B cell (primary cell): ENCODE data around the gene DDX28. TPM values are rescaled to one million over a fixed set of nuclear protein-coding genes. Genes with fewer than 3 reads are reported as not detected.
A peak's percentile ranks its signal among the peaks of the same experiment; 100 is the strongest.

Experiments
- ATAC-seq: fragments of 200-7000 bp; cut with Tn5 transposase; one replicate; pipeline ENCODE4 v1.10.0; 2021; ENCODE audit warnings: low read depth, mild to moderate bottlenecking, moderate number of reproducible peaks, moderate library complexity
- CTCF ChIA-PET: fragments of 350-600 bp; sonication (Branson Sonifier 250); formaldehyde crosslinking; loops from one replicate; lab custom pipeline; 2021; ENCODE audit warnings: antibody characterized with exemption, inconsistent platforms; lab: Charles Lee
- POLR2A ChIA-PET: fragments of 350-600 bp; sonication (Branson Sonifier 250); formaldehyde crosslinking; loops from one replicate; lab custom pipeline; 2021; ENCODE audit warnings: antibody characterized with exemption; lab: Charles Lee
- DNase-seq: peaks from one replicate; pipeline ENCODE4 v3.0.0; 2013
- H2AFZ ChIP-seq: 2 replicates; pipeline ENCODE4 v1.6.1; 2012; ENCODE audit warnings: mild to moderate bottlenecking, low read depth, low read length; ENCODE audit not compliant: insufficient read depth, poor library complexity, severe bottlenecking
- H3K27ac ChIP-seq, 2 donors: 1 replicate in 1 of 2; 2 replicates in 1 of 2; pipeline ENCODE4 v1.5.1; 2012 to 2013; ENCODE audit warnings: low read length in 2 of 2, mild to moderate bottlenecking in 2 of 2, moderate library complexity in 1 of 2
- H3K27me3 ChIP-seq, 4 experiments: fragments of 200-600 bp in 1 of 4; sonication (generic) in 1 of 4; replicated peaks in 1 of 4; 1 replicate in 2 of 4; 2 replicates in 2 of 4; pipeline versions ENCODE4 v1.6.1 to v1.7.0; 2013 to 2016; ENCODE audit warnings: low read length in 3 of 4, mild to moderate bottlenecking in 2 of 4, mixed read lengths in 1 of 4, moderate library complexity in 1 of 4; ENCODE audit not compliant: insufficient read depth in 4 of 4, control insufficient read depth in 3 of 4; ENCODE audit errors: control extremely low read depth in 1 of 4
- H3K36me3 ChIP-seq, 2 experiments: replicated peaks in 1 of 2; 1 replicate in 1 of 2; 2 replicates in 1 of 2; pipeline versions ENCODE4 v1.6.1 to v1.7.1; 2013; ENCODE audit warnings: low read length in 1 of 2; ENCODE audit not compliant: insufficient read depth in 2 of 2, control insufficient read depth in 1 of 2; ENCODE audit errors: control extremely low read depth in 1 of 2, extremely low read depth in 1 of 2
- H3K4me1 ChIP-seq, 2 donors: fragments of 200-600 bp in 1 of 2; sonication (generic) in 1 of 2; 1 replicate in 1 of 2; 2 replicates in 1 of 2; pipeline versions ENCODE4 v1.5.1 to v1.6.1; 2013 to 2017; ENCODE audit warnings: low read length in 2 of 2; ENCODE audit not compliant: control insufficient read depth in 2 of 2, insufficient read depth in 2 of 2
- H3K4me2 ChIP-seq: replicated peaks from 2 replicates; pipeline ENCODE3; 2012; ENCODE audit warnings: mild to moderate bottlenecking, low read depth, low read length; ENCODE audit not compliant: poor library complexity, severe bottlenecking
- H3K4me3 ChIP-seq, 5 experiments: fragments of 200-600 bp in 1 of 5; sonication (generic) in 1 of 5; 1 replicate in 3 of 5; 2 replicates in 2 of 5; pipeline versions ENCODE4 v1.5.1 to v1.7.0; 2011 to 2016; ENCODE audit warnings: low read length in 4 of 5, mild to moderate bottlenecking in 4 of 5, low read depth in 2 of 5, control low read depth in 1 of 5, moderate library complexity in 1 of 5; ENCODE audit not compliant: insufficient read depth in 1 of 5; ENCODE audit errors: control extremely low read depth in 1 of 5, extremely low read depth in 1 of 5
- H3K79me2 ChIP-seq: fragments of 200-600 bp; sonication (generic); one replicate; pipeline ENCODE4 v1.6.0; 2016; ENCODE audit warnings: low read length; ENCODE audit not compliant: control insufficient read depth, insufficient read depth
- H3K9ac ChIP-seq: fragments of 200-600 bp; sonication (generic); 2 replicates; pipeline ENCODE4 v1.6.1; 2017; ENCODE audit warnings: mild to moderate bottlenecking, low read length, moderate library complexity
- H3K9me3 ChIP-seq, 3 donors: one replicate each; pipeline versions ENCODE4 v1.6.1 to v1.7.1; 2013; ENCODE audit warnings: low read length in 2 of 3; ENCODE audit not compliant: control insufficient read depth in 2 of 3, insufficient read depth in 1 of 3; ENCODE audit errors: control extremely low read depth in 1 of 3
- H4K20me1 ChIP-seq: 2 replicates; pipeline ENCODE4 v1.6.0; 2012; ENCODE audit warnings: mild to moderate bottlenecking, low read length; ENCODE audit not compliant: insufficient read depth, control insufficient read depth, poor library complexity, severe bottlenecking
- H3K27ac Mint-ChIP-seq: one replicate; pipeline ENCODE4 v1.8.0; 2021; ENCODE audit warnings: mixed read lengths
- H3K27me3 Mint-ChIP-seq: one replicate; pipeline ENCODE4 v1.8.0; 2021; ENCODE audit warnings: mixed read lengths
- H3K4me1 Mint-ChIP-seq: one replicate; pipeline ENCODE4 v1.8.0; 2021; ENCODE audit warnings: mixed read lengths
- H3K4me3 Mint-ChIP-seq: one replicate; pipeline ENCODE4 v1.8.0; 2021; ENCODE audit warnings: mixed read lengths
- H3K9me3 Mint-ChIP-seq: one replicate; pipeline ENCODE4 v1.8.0; 2022; ENCODE audit warnings: mixed read lengths; ENCODE audit not compliant: insufficient read depth
- CTCF ChIP-seq: fragments of 200-600 bp; IDR thresholded peaks from one replicate; pipeline ENCODE4 v1.8.0; 2022; ENCODE audit warnings: antibody characterized with exemption, mild to moderate bottlenecking
- EZH2 ChIP-seq: IDR thresholded peaks from 2 replicates; pipeline ENCODE4 v1.6.1; 2012; ENCODE audit warnings: borderline replicate concordance, low read depth, mild to moderate bottlenecking, moderate library complexity, low read length; ENCODE audit not compliant: insufficient read depth, poor library complexity, severe bottlenecking
- WGBS: methylation state at CpG from one replicate; pipeline ENCODE4 v1.1.5; 2013; ENCODE audit warnings: missing lambda C conversion rate; ENCODE audit not compliant: insufficient coverage; 5-methylcytosine and 5-hydroxymethylcytosine counted together
- intact Hi-C: fragments of 100-400 bp; cut with micrococcal nuclease; formaldehyde crosslinking; loops from one replicate; pipeline ENCODE4 v1.10.0; 2022
- polyA plus RNA-seq: library from polyadenylated mRNA; depleted of rRNA; stranded (reverse); fragments of >200 nt; gene quantifications from 2 replicates; pipeline ENCODE4 v1.2.3, GENCODE V29; 2012
- total RNA-seq, 2 donors: library from RNA; stranded (reverse); fragments of 120-200 nt in 1 of 2; gene quantifications; 1 replicate in 1 of 2; 2 replicates in 1 of 2; pipeline versions ENCODE4 v1.2.3 to v1.2.4, GENCODE V29; 2013 to 2022

The DDX28 gene
- total and polyA plus RNA-seq, 2 donors (not counting 1 experiment from before 2014, with no cell fraction given): 8.0 to 20.2 TPM

GRCh38 chr16:67987460-67988160 lies 35.4 kb downstream of the DDX28 start:
- H3K4me1 ChIP-seq: peaks cover 25 to 38% of the 10 kb centered on the region in 2 donors
- CTCF ChIA-PET: interaction anchor here (1.1 to 28.7 kb wide), 3 partner anchors 8 to 54 kb away, joined by 3 to 320 read pairs (median 4); no protein-coding TSS in a partner anchor
- ATAC-seq: no peak
- intact Hi-C loops: no loop called here
- WGBS: 95% methylated on average over 11 of the region's 11 CpGs
- H3K9me3 ChIP-seq: no peaks in the 10 kb centered on the region
- no peak overlapping the region for H3K27ac ChIP-seq
- H3K4me3 ChIP-seq: no peak overlapping the region
- H3K36me3 ChIP-seq: peaks cover 0 to 16% of the 10 kb centered on the region in 2 experiments
- Mint-ChIP-seq H3K4me1 (peaks cover 59% of the 10 kb centered on the region), H3K27ac (peak overlapping the region; percentile 73), H3K9me3 (no peaks in the 10 kb centered on the region), H3K27me3 (no peaks in the 10 kb centered on the region), H3K4me3 (no peak overlapping the region)
- H3K27me3 ChIP-seq: no peaks in the 10 kb centered on the region
- TF ChIP-seq EZH2 (no peak), CTCF (no peak)
- peaks cover 5% of the 10 kb centered on the region for H4K20me1 ChIP-seq
- no peak overlapping the region for H3K9ac ChIP-seq
- H3K4me2 ChIP-seq: no peak overlapping the region
- H2AFZ ChIP-seq: no peak overlapping the region
- POLR2A ChIA-PET: no interaction called here
- H3K79me2 ChIP-seq: peaks cover 26% of the 10 kb centered on the region
- DNase-seq: no peak

- Histone ChIP-seq H2AFZ (no peak overlapping the region), H3K79me2 (peaks cover 20% of the 10 kb centered on the region), H3K27ac (no peak overlapping the region), H3K4me3 (no peak overlapping the region), H3K27me3 (no peaks in the 10 kb centered on the region), H3K9ac (no peak overlapping the region), H3K36me3 (peaks cover 0 to 12% of the 10 kb centered on the region in 2 experiments), H3K4me2 (no peak overlapping the region), H4K20me1 (no peaks in the 10 kb centered on the region), H3K4me1 (peaks cover 19 to 31% of the 10 kb centered on the region in 2 donors), H3K9me3 (no peaks in the 10 kb centered on the region)
- Mint-ChIP-seq H3K27ac (no peak overlapping the region), H3K4me3 (no peak overlapping the region), H3K4me1 (peaks cover 54% of the 10 kb centered on the region), H3K27me3 (no peaks in the 10 kb centered on the region), H3K9me3 (no peaks in the 10 kb centered on the region)
- DNase-seq (no peak), ATAC-seq (no peak)
- CTCF ChIA-PET: interaction anchor here (1.1 to 28.7 kb wide), 3 partner anchors 9 to 55 kb away, joined by 3 to 320 read pairs (median 4); no protein-coding TSS in a partner anchor
- intact Hi-C loops: no loop called here
- POLR2A ChIA-PET: interaction anchor here (1.9 kb wide), 1 partner anchor 54 kb away, joined by 4 read pairs; no protein-coding TSS in a partner anchor
- no peak for TF ChIP-seq EZH2
- TF ChIP-seq CTCF: no peak
- 91% methylated on average over 3 of the region's 5 CpGs for WGBS
These were observed 36.1 kb downstream of the DDX28 start for GRCh38 chr16:67986949-67987348.
